Measurements from ENCODE around the gene CLMN. TPM values are rescaled to one million over a fixed set of nuclear protein-coding genes. Genes with fewer than 3 reads are reported as not detected.

CLMN gene
- total and polyA plus RNA-seq, 2 of the 4 experiments (the other 2 are of a cell fraction): 0.10 to 0.18 TPM

DNA sequence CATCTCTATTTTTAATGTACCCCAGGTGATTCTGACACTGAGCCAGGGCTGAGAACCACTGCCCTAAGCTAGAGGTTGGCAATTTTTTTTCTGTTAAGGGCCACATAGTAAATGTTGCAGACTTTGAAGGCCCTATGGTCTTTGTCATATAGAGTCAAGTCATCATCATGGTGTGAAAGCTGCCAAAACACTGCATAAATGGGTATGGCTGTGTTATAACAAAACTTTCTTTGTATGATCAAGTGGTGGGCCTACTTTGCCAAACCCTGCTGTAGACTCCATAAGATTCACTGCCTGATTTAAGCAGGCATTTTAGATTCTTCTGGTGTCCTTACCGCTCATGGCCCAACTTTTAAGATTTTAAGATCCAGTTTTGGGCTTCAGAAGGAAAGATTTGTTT, 76.8 kb downstream of the CLMN start:
- Histone ChIP-seq H2AK5ac (ENCODE audit: low read depth, low read length) (no peak overlapping the region), H3K36me3 (ENCODE audit: control insufficient read depth, insufficient read depth, low read length) (no peaks in the 10 kb centered on the region), H3K23ac (ENCODE audit: low read depth, low read length) (no peak overlapping the region), H3K56ac (ENCODE audit: extremely low read depth, insufficient read depth, low read length) (no peak overlapping the region), H2BK15ac (ENCODE audit: low read depth, low read length) (no peak overlapping the region), H3K27me3 (ENCODE audit: control insufficient read depth, insufficient read depth, low read length) (no peaks in the 10 kb centered on the region), H3K79me1 (ENCODE audit: low read depth in 1 of 2, low read length in 2 of 2) (no peaks in the 10 kb centered on the region), H3K27ac (ENCODE audit: insufficient read depth, low read length) (no peak overlapping the region), H2AFZ (replicated peaks; ENCODE audit: low read length, poor library complexity) (no peak overlapping the region), H3K4me1 (ENCODE audit: control insufficient read depth, insufficient read depth, low read length) (no peaks in the 10 kb centered on the region), H2AK9ac (replicated peaks; ENCODE audit: low read depth, low read length, poor library complexity) (no peak overlapping the region), H4K20me1 (ENCODE audit: insufficient read depth, low read length) (no peaks in the 10 kb centered on the region), H3K4me3 (ENCODE audit: insufficient read depth, low read depth, low read length) (no peak overlapping the region), H2BK5ac (ENCODE audit: low read depth, low read length, poor library complexity, severe bottlenecking) (no peak overlapping the region), H3K9ac (ENCODE audit: low read depth, low read length) (no peak overlapping the region), H4K8ac (ENCODE audit: low read depth in 2 of 2, low read length in 2 of 2) (no peak overlapping the region), H4K91ac (ENCODE audit: insufficient read depth, low read depth, low read length) (no peak overlapping the region), H3K4me2 (ENCODE audit: low read depth, low read length) (no peak overlapping the region), H3K4ac (ENCODE audit: low read depth, low read length) (no peak overlapping the region), H3K9me3 (ENCODE audit: control insufficient read depth, insufficient read depth, low read length) (no peaks in the 10 kb centered on the region), H4K5ac (ENCODE audit: low read depth, low read length) (no peak overlapping the region), H3K14ac (replicated peaks; ENCODE audit: low read depth, low read length) (no peak overlapping the region), H2BK20ac (ENCODE audit: low read depth, low read length) (no peak overlapping the region), H3K9me1 (ENCODE audit: insufficient read depth, low read length) (no peaks in the 10 kb centered on the region), H2BK120ac (ENCODE audit: low read depth, low read length) (no peak overlapping the region), H3K18ac (ENCODE audit: low read depth, low read length) (no peak overlapping the region)
- DNase-seq (no peak), ATAC-seq (ENCODE audit: low read depth) (no peak)
- CTCF ChIA-PET: no interaction called here
- no CpG with 5 or more reads among the region's 1 CpG for WGBS, 2 experiments (ENCODE audit: extremely low coverage in 2 of 2, insufficient read length in 1 of 2)
- dilution Hi-C loops (cut with HindIII; ENCODE audit: low sequenced_read_pairs, unreplicated experiment) (no loop called here), in situ Hi-C loops (cut with MboI; ENCODE audit: low sequenced_read_pairs) (no loop called here), intact Hi-C loops (cut with micrococcal nuclease) (no loop called here)
- TF ChIP-seq RAD21 (IDR thresholded peaks at IDR 0.05; ENCODE audit: low read length): no peak
- no peak for TF ChIP-seq MXI1 (IDR thresholded peaks at IDR 0.05; ENCODE audit: borderline replicate concordance, low read depth, low read length)
- no peak for TF ChIP-seq SMC3 (IDR thresholded peaks at IDR 0.05; ENCODE audit: low read depth, low read length)
- no peak for TF ChIP-seq CHD1 (IDR thresholded peaks at IDR 0.05; ENCODE audit: low read depth, low read length)
- TF ChIP-seq MAZ (IDR thresholded peaks at IDR 0.05; ENCODE audit: borderline replicate concordance, low read depth, low read length): no peak
- no peak for TF ChIP-seq MAFK (IDR thresholded peaks at IDR 0.05; ENCODE audit: low read depth, low read length)
- TF ChIP-seq BHLHE40 (IDR thresholded peaks at IDR 0.05; ENCODE audit: low read depth, low read length): no peak
- no peak for TF ChIP-seq CEBPB (IDR thresholded peaks at IDR 0.05; ENCODE audit: low read depth, low read length)
- TF ChIP-seq FOS (IDR thresholded peaks at IDR 0.05; ENCODE audit: low read depth, low read length): no peak
- no peak for TF ChIP-seq USF2 (IDR thresholded peaks at IDR 0.05; ENCODE audit: low read depth, low read length)
- TF ChIP-seq RCOR1 (IDR thresholded peaks at IDR 0.05; ENCODE audit: insufficient replicate concordance, low read length): no peak
- POLR2A ChIA-PET (ENCODE audit: unreplicated experiment): no interaction called here
- no TSS peak for BruUV-seq (replicated peaks)

Data from IMR-90 (cell line).